ENCODE data around the gene S100PBP.

S100PBP gene

GRCh38 chr1:32894681-32895080 lies 77.2 kb downstream of the S100PBP start:
- Histone ChIP-seq H3K4me3 (no peak overlapping the region), H3K27ac (no peak overlapping the region)
- no peak for DNase-seq (ENCODE audit: low spot score)
- no peak for TF ChIP-seq CTCF (IDR thresholded peaks at IDR 0.05)

- no peak overlapping the region for H3K4me3 ChIP-seq
- DNase-seq (ENCODE audit: low spot score): no peak
- TF ChIP-seq CTCF (IDR thresholded peaks at IDR 0.05): no peak
- no peak overlapping the region for H3K27ac ChIP-seq
Observed at GRCh38 chr1:32895325-32896215, 78.1 kb downstream of the S100PBP start.

- H3K4me3 ChIP-seq: no peak overlapping the region
- DNase-seq (ENCODE audit: low spot score): no peak
- no peak overlapping the region for H3K27ac ChIP-seq
- no peak for TF ChIP-seq CTCF (IDR thresholded peaks at IDR 0.05)
Observed at GRCh38 chr1:32896451-32896850, 79.0 kb downstream of the S100PBP start.

- DNase-seq (ENCODE audit: low spot score): no peak
- no peak overlapping the region for H3K27ac ChIP-seq
Observed at GRCh38 chr1:32897082-32898049, 79.9 kb downstream of the S100PBP start.

GRCh38 chr1:32898056-32898455 lies 80.6 kb downstream of the S100PBP start:
- no peak overlapping the region for H3K27ac ChIP-seq
- H3K4me3 ChIP-seq: no peak overlapping the region
- no peak for TF ChIP-seq CTCF (IDR thresholded peaks at IDR 0.05)
- DNase-seq (ENCODE audit: low spot score): no peak

More at GRCh38 chr1:32897082-32898049, 79.9 kb downstream of the S100PBP start:
- TF ChIP-seq CTCF (IDR thresholded peaks at IDR 0.05): no peak
- no peak overlapping the region for H3K4me3 ChIP-seq

- H3K4me3 ChIP-seq: no peak overlapping the region
- no peak for TF ChIP-seq CTCF (IDR thresholded peaks at IDR 0.05)
- no peak for DNase-seq (ENCODE audit: low spot score)
- no peak overlapping the region for H3K27ac ChIP-seq
Observed at GRCh38 chr1:32898958-32899357, 81.5 kb downstream of the S100PBP start.

Measured in coronary artery (tissue), 2 donors.